ENCODE measurements around the gene PCDHA6.
"Not testable (repeated sequence)": the region's sequence is repeated elsewhere in the genome, so short reads cannot be mapped to it uniquely, and the experiment has no call there.

PCDHA6 gene

GRCh38 chr5:140822969-140823368, 4.8 kb upstream of the PCDHA6 start:
- not testable (repeated sequence) for DNase-seq

GRCh38 chr5:140823475-140823874, 4.3 kb upstream of the PCDHA6 start:
- no peak for DNase-seq

- DNase-seq, result no peak
These were observed 590 bp downstream of the PCDHA6 start for GRCh38 chr5:140828362-140828737.

- DNase-seq, result not testable (repeated sequence)
These were observed 2.0 kb downstream of the PCDHA6 start for GRCh38 chr5:140829511-140830501.

- no peak for DNase-seq
These were observed 6.2 kb downstream of the PCDHA6 start, which contains the start of gene PCDHA7 for GRCh38 chr5:140833993-140834392. TSS of gene PCDHA7 (plus strand) at chr5:140834269. CDS start at chr5:140834384, 115 bp downstream.

- DNase-seq, result not testable (repeated sequence)
These were observed 6.8 kb downstream of the PCDHA6 start for GRCh38 chr5:140834439-140835008.

- DNase-seq, result no peak
These were observed 8.1 kb downstream of the PCDHA6 start for GRCh38 chr5:140835622-140836510.

GRCh38 chr5:140840978-140841962, 13.5 kb downstream of the PCDHA6 start, which contains the start of gene PCDHA8:
TSS of gene PCDHA8 (plus strand) at chr5:140841187. CDS start at chr5:140841322, 135 bp downstream.
- DNase-seq, result peak in 1 of 2 experiments; percentile 27

GRCh38 chr5:140842798-140843733, 15.3 kb downstream of the PCDHA6 start:
- no peak for DNase-seq

- DNase-seq, result not testable (repeated sequence)
These were observed 20.7 kb downstream of the PCDHA6 start, which contains the start of gene PCDHA9 for GRCh38 chr5:140848139-140849102. TSS of gene PCDHA9 (plus strand) at chr5:140848382. CDS start at chr5:140848496, 114 bp downstream.

- DNase-seq, result not testable (repeated sequence)
These were observed 22.3 kb downstream of the PCDHA6 start for GRCh38 chr5:140849831-140850634.

GRCh38 chr5:140855772-140856674, 28.3 kb downstream of the PCDHA6 start, which contains the start of gene PCDHA10:
TSS of gene PCDHA10 (plus strand) at chr5:140855897. CDS start at chr5:140856049, 152 bp downstream.
- DNase-seq, result no peak

- DNase-seq, result no peak
These were observed 29.6 kb downstream of the PCDHA6 start for GRCh38 chr5:140857177-140857986.

GRCh38 chr5:140857987-140858240, 30.2 kb downstream of the PCDHA6 start:
- no peak for DNase-seq

GRCh38 chr5:140862441-140863295, 34.9 kb downstream of the PCDHA6 start:
- DNase-seq, result no peak

Measured in SW 1271 (cell line).